Brain microvascular endothelial cell (primary cell): ENCODE data around the gene A3GALT2.
"Not testable (repeated sequence)": the region's sequence is repeated elsewhere in the genome, so short reads cannot be mapped to it uniquely, and the experiment has no call there.

Experiments
- DNase-seq: peaks from one replicate; pipeline ENCODE4 v3.0.0-alpha.2; 2020
- H3K27ac ChIP-seq: fragments of 250-450 bp; sonication (Bioruptor Pico); 2 replicates; pipeline ENCODE4 v1.5.1; 2020; ENCODE audit warnings: mild to moderate bottlenecking, moderate library complexity
- H3K27me3 ChIP-seq: fragments of 250-450 bp; sonication (Bioruptor Pico); replicated peaks from 2 replicates; pipeline ENCODE4 v1.5.1; 2020; ENCODE audit warnings: mild to moderate bottlenecking
- H3K36me3 ChIP-seq: fragments of 250-450 bp; sonication (Bioruptor Pico); replicated peaks from 2 replicates; pipeline ENCODE4 v1.5.1; 2020; ENCODE audit warnings: mild to moderate bottlenecking
- H3K4me3 ChIP-seq: 2 replicates; pipeline ENCODE4 v1.5.1; 2011; ENCODE audit warnings: low read depth, mild to moderate bottlenecking, control low read depth, low read length, moderate library complexity
- in situ Hi-C: cut with HindIII; loops from 2 replicates; pipeline ENCODE4 v1.10.0; 2017; ENCODE audit warnings: low sequenced_read_pairs, low pct_ligation_motif_present
- TF ChIP-seq, protein P1 (sequence below): IDR thresholded peaks from 2 replicates; pipeline ENCODE4 v1.5.1; 2011; ENCODE audit warnings: low read depth, mild to moderate bottlenecking, moderate library complexity, low read length, control low read depth, inconsistent platforms; ENCODE audit errors: missing control alignments

Gene A3GALT2

DNA sequence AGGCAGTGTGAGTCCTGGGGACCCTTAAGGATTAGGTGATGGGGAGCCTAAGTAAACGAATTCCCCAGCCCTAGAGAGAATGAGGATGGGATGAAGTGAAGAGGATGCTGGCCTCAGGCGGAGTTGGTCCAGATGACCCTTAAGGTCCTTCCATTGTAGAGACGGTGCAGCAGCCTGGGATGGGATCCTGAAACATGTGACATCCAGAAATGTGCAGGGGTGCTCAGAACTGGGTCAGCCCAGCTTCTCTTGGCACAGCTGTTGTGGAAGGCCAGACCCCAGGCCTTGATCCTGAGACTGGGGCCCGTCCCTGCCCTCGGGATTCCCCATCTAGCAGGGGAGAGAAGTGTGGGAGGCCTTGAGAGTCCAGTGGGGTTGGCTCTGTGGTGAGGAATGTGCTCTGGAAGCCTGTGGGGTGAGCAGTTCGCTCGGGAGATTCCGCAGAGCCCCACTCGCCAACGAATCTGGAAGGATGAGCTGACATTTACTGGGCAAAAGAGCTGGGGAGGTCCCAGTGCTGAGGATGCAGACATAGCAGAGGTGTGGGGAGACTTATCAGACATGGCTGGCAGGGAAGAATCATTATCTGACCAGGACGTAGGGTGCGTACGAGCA is 28.1 kb downstream of the A3GALT2 start:
- in situ Hi-C loops, result no loop called here
- Histone ChIP-seq H3K4me3 (no peak overlapping the region), H3K27me3 (no peaks in the 10 kb centered on the region), H3K27ac (no peak overlapping the region), H3K36me3 (peaks cover 15% of the 10 kb centered on the region)
- TF ChIP-seq, protein P1, sequence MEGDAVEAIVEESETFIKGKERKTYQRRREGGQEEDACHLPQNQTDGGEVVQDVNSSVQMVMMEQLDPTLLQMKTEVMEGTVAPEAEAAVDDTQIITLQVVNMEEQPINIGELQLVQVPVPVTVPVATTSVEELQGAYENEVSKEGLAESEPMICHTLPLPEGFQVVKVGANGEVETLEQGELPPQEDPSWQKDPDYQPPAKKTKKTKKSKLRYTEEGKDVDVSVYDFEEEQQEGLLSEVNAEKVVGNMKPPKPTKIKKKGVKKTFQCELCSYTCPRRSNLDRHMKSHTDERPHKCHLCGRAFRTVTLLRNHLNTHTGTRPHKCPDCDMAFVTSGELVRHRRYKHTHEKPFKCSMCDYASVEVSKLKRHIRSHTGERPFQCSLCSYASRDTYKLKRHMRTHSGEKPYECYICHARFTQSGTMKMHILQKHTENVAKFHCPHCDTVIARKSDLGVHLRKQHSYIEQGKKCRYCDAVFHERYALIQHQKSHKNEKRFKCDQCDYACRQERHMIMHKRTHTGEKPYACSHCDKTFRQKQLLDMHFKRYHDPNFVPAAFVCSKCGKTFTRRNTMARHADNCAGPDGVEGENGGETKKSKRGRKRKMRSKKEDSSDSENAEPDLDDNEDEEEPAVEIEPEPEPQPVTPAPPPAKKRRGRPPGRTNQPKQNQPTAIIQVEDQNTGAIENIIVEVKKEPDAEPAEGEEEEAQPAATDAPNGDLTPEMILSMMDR, result no peak
- no peak for DNase-seq

DNA sequence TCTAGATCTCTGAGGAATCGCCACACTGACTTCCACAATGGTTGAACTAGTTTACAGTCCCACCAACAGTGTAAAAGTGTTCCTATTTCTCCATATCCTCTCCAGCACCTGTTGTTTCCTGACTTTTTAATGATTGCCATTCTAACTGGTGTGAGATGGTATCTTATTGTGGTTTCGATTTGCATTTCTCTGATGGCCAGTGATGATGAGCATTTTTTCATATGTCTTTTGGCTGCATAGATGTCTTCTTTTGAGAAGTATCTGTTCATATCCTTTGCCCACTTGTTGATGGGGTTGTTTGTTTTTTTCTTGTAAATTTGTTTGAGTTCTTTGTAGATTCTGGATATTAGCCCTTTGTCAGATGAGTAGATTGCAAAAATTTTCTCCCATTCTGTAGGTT is 30.3 kb downstream of the A3GALT2 start:
- H3K4me3 ChIP-seq, H3K36me3 ChIP-seq, H3K27me3 ChIP-seq, in situ Hi-C loops, H3K27ac ChIP-seq, DNase-seq: not testable (repeated sequence)

DNA sequence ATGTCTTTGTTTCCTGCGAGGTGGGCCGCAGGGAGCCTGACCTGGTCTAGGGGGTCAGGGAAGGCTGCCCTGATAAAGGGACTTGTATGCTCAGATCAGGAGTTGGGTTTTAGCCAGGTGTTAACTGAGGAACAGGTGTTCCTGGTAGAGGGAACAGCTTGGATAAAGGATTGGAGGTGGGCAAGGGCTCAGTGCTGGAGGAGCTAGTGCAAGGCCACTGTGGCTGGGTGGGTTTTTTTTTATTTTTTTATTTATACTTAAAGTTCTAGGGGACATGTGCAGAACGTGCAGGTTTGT is 31.1 kb downstream of the A3GALT2 start:
- in situ Hi-C loops, result no loop called here
- no peak overlapping the region for H3K4me3 ChIP-seq
- H3K36me3 ChIP-seq, result peaks cover 4% of the 10 kb centered on the region
- TF ChIP-seq, protein P1, result no peak
- no peak overlapping the region for H3K27ac ChIP-seq
- no peak for DNase-seq
- no peaks in the 10 kb centered on the region for H3K27me3 ChIP-seq

DNA sequence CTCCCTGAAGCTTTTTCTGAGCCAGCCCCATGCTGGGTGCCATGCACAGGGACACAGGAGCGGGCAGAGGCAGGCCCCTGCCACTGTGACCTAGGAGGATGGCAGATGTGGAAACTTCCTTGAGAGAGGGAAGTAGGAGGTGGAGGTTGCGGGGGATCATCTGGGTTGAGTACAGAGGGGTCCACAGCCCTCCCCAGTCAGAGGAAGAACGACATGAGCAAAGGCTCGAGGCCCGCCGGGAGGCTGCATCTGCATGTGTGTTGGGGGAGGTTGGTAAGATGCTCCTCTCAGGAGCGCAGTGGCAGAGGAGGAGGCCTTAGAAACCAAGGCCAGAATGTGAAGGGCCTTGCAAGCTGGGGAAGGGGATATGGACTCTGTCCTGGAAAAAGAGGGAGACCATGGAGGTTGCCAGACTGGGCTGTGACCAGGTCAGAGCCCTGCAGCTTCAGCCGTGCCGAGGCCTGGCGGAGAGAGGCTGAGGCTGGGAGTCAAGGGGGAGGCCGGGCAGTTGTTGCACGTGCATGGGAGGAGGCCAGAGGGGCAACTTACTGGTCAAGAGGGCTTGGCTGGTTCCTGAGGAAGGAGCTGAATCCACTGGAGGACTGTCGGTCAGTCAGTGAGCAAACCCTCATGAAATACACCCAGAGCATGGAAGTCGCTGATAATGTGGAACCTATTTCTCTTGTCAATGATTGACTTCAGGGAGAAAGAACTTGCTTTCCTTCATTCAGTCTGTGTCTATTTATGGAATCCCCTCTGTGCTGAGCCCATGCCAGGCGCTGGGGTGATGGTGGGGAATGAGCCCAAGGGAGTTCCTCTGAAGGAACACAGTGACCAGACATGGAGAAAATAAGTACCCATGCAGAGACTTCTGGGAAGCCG is 31.7 kb downstream of the A3GALT2 start:
- no peak for DNase-seq
- Histone ChIP-seq H3K4me3 (no peak overlapping the region), H3K27ac (no peak overlapping the region), H3K27me3 (no peaks in the 10 kb centered on the region), H3K36me3 (peaks cover 5% of the 10 kb centered on the region)
- TF ChIP-seq, protein P1, result no peak
- in situ Hi-C loops, result no loop called here

DNA sequence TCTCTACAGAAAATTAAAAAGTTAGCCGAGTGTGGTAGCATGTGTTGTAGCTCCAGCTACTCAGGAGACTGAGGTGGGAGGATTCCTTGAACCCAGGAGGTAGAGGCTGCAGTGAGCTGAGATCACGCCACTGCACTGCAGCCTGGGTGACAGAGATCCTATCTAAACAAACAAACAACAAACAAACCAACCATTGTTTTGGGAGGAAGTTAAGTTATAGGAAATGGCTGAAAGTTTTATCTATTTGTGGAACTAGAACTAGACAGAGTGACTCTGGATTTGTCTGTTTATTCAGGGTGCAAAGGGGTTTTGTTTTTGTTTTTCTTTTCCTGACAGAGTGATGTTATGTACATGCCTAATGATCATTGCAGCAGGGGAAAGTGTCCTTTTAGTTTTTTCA is 33.6 kb downstream of the A3GALT2 start:
- no peak overlapping the region for H3K27ac ChIP-seq
- in situ Hi-C loops, result no loop called here
- no peaks in the 10 kb centered on the region for H3K27me3 ChIP-seq
- TF ChIP-seq, protein P1, result no peak
- DNase-seq, result no peak
- peaks cover 7% of the 10 kb centered on the region for H3K36me3 ChIP-seq
- no peak overlapping the region for H3K4me3 ChIP-seq

DNA sequence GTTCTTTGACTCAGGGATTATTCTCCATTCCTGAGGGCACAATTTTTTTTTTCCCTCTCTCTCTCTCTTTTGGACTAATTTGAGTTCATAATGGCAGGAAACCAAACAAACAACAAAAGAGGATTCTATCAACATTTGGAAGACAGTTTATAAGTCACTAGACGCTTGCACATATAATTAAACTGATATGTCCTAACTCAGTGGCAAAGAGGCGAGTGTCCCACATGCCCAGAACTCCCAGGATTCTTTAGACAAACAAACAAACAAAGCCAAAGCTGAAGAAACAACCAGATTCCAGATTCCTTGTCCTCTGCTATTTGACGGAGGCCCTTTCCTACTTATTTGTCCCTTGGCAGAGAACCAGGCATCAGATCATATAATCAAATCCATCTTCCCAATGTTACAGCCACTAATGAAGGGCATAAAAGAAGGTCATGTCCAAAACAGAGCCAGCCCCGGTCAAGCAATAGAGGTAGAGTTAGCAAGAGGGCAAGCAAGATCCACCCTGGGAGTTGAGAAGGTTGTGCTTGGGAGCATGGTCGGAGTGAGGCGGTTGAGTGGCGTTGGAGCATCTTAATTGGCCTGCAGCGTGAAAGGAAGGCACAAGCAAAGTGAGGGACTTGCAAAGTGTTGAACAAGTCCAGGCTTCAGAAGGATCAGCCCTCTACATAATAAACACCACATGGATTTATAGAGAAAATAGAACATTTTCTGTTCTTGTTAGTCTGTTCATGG is 34.3 kb downstream of the A3GALT2 start:
- Histone ChIP-seq H3K27ac (no peak overlapping the region), H3K27me3 (no peaks in the 10 kb centered on the region), H3K36me3 (peaks cover 14% of the 10 kb centered on the region), H3K4me3 (no peak overlapping the region)
- TF ChIP-seq, protein P1, result no peak
- in situ Hi-C loops, result no loop called here
- no peak for DNase-seq
